ENCODE results near the gene ERN1.

DNA sequence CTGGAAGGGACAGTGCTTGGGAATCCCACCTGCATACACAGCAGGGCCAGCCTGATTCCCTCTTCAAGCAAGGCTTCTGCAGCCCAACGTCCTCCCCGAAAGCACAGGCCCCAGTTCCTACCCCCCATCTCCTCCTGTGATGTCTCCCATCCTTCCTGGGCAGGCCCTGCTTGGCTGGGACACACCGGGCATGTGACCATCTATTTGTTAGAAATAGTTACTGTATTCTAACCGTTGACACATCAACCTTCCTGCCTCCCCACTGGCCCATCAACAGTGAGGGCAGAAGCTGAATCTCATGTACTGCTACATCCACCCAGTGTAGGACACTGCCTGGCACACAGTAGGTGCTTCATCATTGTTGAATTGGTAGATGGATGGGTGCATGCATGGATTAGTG, 121.1 kb downstream of the ERN1 start:
- TF ChIP-seq, protein P1, sequence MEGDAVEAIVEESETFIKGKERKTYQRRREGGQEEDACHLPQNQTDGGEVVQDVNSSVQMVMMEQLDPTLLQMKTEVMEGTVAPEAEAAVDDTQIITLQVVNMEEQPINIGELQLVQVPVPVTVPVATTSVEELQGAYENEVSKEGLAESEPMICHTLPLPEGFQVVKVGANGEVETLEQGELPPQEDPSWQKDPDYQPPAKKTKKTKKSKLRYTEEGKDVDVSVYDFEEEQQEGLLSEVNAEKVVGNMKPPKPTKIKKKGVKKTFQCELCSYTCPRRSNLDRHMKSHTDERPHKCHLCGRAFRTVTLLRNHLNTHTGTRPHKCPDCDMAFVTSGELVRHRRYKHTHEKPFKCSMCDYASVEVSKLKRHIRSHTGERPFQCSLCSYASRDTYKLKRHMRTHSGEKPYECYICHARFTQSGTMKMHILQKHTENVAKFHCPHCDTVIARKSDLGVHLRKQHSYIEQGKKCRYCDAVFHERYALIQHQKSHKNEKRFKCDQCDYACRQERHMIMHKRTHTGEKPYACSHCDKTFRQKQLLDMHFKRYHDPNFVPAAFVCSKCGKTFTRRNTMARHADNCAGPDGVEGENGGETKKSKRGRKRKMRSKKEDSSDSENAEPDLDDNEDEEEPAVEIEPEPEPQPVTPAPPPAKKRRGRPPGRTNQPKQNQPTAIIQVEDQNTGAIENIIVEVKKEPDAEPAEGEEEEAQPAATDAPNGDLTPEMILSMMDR (IDR thresholded peaks at IDR 0.05) = no peak
- TF ChIP-seq POLR2AphosphoS5 (IDR thresholded peaks at IDR 0.05) (no peak), POLR2A (IDR thresholded peaks at IDR 0.05) (no peak), EP300 (IDR thresholded peaks at IDR 0.05) (no peak)
